ENCODE results near the gene MPV17L2.

The MPV17L2 gene

GRCh38 chr19:18149596-18149975 is 43.4 kb upstream of the MPV17L2 start:
- H3K9me3 ChIP-seq (ENCODE audit: insufficient read depth, low read depth, low read length) = no peaks in the 10 kb centered on the region
- peaks cover 6% of the 10 kb centered on the region; the same call in 1 of the 2 replicates for H3F3A ChIP-seq (ENCODE audit: low read depth)
- no peak overlapping the region for H2AFZ ChIP-seq (ENCODE audit: low read length)
- no peak overlapping the region for H3K9ac ChIP-seq (ENCODE audit: low read depth, low read length, poor library complexity, severe bottlenecking)
- H3K27me3 ChIP-seq (ENCODE audit: insufficient read depth, low read length, poor library complexity, severe bottlenecking) = no peaks in the 10 kb centered on the region
- H3K79me2 ChIP-seq (ENCODE audit: insufficient read depth, low read length) = peaks cover 14% of the 10 kb centered on the region; the same call in 1 of the 2 replicates
- H3K4me1 ChIP-seq (ENCODE audit: insufficient read depth, low read length, poor library complexity, severe bottlenecking) = peaks cover 17% of the 10 kb centered on the region
- no peak for TF ChIP-seq CTCF (conservative IDR thresholded peaks at IDR 0.05; ENCODE audit: low read length)
- TF ChIP-seq EZH2phosphoT487 (IDR thresholded peaks at IDR 0.05; ENCODE audit: borderline replicate concordance) = no peak
- peaks cover 12% of the 10 kb centered on the region for H4K20me1 ChIP-seq (ENCODE audit: insufficient read depth, low read length, poor library complexity, severe bottlenecking)
- H3K4me2 ChIP-seq (ENCODE audit: low read depth, low read length, poor library complexity, severe bottlenecking) = no peak overlapping the region
- no peaks in the 10 kb centered on the region for H3K9me2 ChIP-seq (replicated peaks; ENCODE audit: low read depth, low read length)
- no peak overlapping the region for H3K4me3 ChIP-seq (ENCODE audit: low read length, poor library complexity, severe bottlenecking)
- H3K36me3 ChIP-seq (ENCODE audit: insufficient read depth, low read length) = no peaks in the 10 kb centered on the region

- Histone ChIP-seq H3K9me2 (replicated peaks; ENCODE audit: low read depth, low read length) (no peaks in the 10 kb centered on the region), H4K20me1 (ENCODE audit: insufficient read depth, low read length, poor library complexity, severe bottlenecking) (peaks cover 12% of the 10 kb centered on the region), H3K4me2 (ENCODE audit: low read depth, low read length, poor library complexity, severe bottlenecking) (peak overlapping the region; percentile 70), H3K36me3 (ENCODE audit: insufficient read depth, low read length) (no peaks in the 10 kb centered on the region), H3K4me3 (ENCODE audit: low read length, poor library complexity, severe bottlenecking) (no peak overlapping the region), H2AFZ (ENCODE audit: low read length) (no peak overlapping the region), H3K9ac (ENCODE audit: low read depth, low read length, poor library complexity, severe bottlenecking) (peak overlapping the region; percentile 98), H3K9me3 (ENCODE audit: insufficient read depth, low read depth, low read length) (no peaks in the 10 kb centered on the region), H3K4me1 (ENCODE audit: insufficient read depth, low read length, poor library complexity, severe bottlenecking) (peaks cover 17% of the 10 kb centered on the region), H3K79me2 (ENCODE audit: insufficient read depth, low read length) (peaks cover 26% of the 10 kb centered on the region; the same call in 1 of the 2 replicates), H3F3A (ENCODE audit: low read depth) (peaks cover 6% of the 10 kb centered on the region; the same call in 1 of the 2 replicates), H3K27me3 (ENCODE audit: insufficient read depth, low read length, poor library complexity, severe bottlenecking) (no peaks in the 10 kb centered on the region)
- TF ChIP-seq EZH2phosphoT487 (IDR thresholded peaks at IDR 0.05; ENCODE audit: borderline replicate concordance) (no peak), CTCF (conservative IDR thresholded peaks at IDR 0.05; ENCODE audit: low read length) (no peak)
These were observed 42.0 kb upstream of the MPV17L2 start for GRCh38 chr19:18150776-18151624.

- Histone ChIP-seq H3K36me3 (ENCODE audit: insufficient read depth, low read length) (no peaks in the 10 kb centered on the region), H3K9me3 (ENCODE audit: insufficient read depth, low read depth, low read length) (no peaks in the 10 kb centered on the region), H3K9ac (ENCODE audit: low read depth, low read length, poor library complexity, severe bottlenecking) (peak overlapping the region; percentile 98), H2AFZ (ENCODE audit: low read length) (peak overlapping the region; percentile 85), H3K79me2 (ENCODE audit: insufficient read depth, low read length) (peaks cover 28% of the 10 kb centered on the region; the same call in 1 of the 2 replicates), H3K27me3 (ENCODE audit: insufficient read depth, low read length, poor library complexity, severe bottlenecking) (no peaks in the 10 kb centered on the region), H3F3A (ENCODE audit: low read depth) (peaks cover 6% of the 10 kb centered on the region; the same call in 1 of the 2 replicates), H3K4me2 (ENCODE audit: low read depth, low read length, poor library complexity, severe bottlenecking) (peak overlapping the region; percentile 70), H4K20me1 (ENCODE audit: insufficient read depth, low read length, poor library complexity, severe bottlenecking) (peaks cover 12% of the 10 kb centered on the region), H3K4me3 (ENCODE audit: low read length, poor library complexity, severe bottlenecking) (peak overlapping the region; percentile 96), H3K9me2 (replicated peaks; ENCODE audit: low read depth, low read length) (no peaks in the 10 kb centered on the region), H3K4me1 (ENCODE audit: insufficient read depth, low read length, poor library complexity, severe bottlenecking) (peaks cover 26% of the 10 kb centered on the region)
- peak; percentile 74 for TF ChIP-seq CTCF (conservative IDR thresholded peaks at IDR 0.05; ENCODE audit: low read length)
- no peak for TF ChIP-seq EZH2phosphoT487 (IDR thresholded peaks at IDR 0.05; ENCODE audit: borderline replicate concordance)
These were observed 40.6 kb upstream of the MPV17L2 start for GRCh38 chr19:18152442-18152816.

Measured in Loucy (cell line).